ENCODE measurements around the gene MOCOS.
"Not testable (repeated sequence)": the region's sequence is repeated elsewhere in the genome, so short reads cannot be mapped to it uniquely, and the experiment has no call there.

Gene MOCOS

DNA sequence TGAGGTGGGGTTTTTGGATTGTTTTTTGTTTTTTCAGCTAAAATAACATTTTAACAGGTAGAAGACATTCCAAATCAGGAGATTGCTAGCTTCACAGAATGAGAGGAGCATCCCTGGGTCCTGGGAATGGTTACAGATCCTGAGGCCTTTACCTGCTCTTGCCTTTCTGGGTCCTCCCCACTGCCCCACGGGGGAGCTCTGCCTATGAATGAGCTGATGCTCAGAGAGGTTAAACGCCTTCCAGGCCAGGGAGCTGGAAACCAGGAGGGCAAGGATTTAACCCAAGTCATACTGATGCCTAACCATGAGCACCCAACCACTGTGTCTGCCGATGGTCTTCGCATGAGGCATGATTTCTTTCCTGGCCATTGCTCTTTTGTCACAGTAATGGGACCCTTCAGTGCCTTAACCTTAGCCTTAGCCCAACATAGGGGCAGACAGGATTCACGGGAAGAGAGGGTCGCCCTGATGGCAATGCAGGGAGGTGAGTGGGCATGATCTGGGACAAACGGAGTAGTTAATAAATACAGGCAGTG, 16.1 kb downstream of the MOCOS start:
- TF ChIP-seq, protein P1, sequence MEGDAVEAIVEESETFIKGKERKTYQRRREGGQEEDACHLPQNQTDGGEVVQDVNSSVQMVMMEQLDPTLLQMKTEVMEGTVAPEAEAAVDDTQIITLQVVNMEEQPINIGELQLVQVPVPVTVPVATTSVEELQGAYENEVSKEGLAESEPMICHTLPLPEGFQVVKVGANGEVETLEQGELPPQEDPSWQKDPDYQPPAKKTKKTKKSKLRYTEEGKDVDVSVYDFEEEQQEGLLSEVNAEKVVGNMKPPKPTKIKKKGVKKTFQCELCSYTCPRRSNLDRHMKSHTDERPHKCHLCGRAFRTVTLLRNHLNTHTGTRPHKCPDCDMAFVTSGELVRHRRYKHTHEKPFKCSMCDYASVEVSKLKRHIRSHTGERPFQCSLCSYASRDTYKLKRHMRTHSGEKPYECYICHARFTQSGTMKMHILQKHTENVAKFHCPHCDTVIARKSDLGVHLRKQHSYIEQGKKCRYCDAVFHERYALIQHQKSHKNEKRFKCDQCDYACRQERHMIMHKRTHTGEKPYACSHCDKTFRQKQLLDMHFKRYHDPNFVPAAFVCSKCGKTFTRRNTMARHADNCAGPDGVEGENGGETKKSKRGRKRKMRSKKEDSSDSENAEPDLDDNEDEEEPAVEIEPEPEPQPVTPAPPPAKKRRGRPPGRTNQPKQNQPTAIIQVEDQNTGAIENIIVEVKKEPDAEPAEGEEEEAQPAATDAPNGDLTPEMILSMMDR (IDR thresholded peaks at IDR 0.05; ENCODE audit: extremely low read depth, missing control alignments) = no peak
- DNase-seq (ENCODE audit: low spot score) = no peak

- no peak for DNase-seq (ENCODE audit: low spot score)
- TF ChIP-seq, protein P1 (IDR thresholded peaks at IDR 0.05; ENCODE audit: extremely low read depth, missing control alignments) = no peak
These were observed 17.9 kb downstream of the MOCOS start for GRCh38 chr18:36205166-36205565.

DNA sequence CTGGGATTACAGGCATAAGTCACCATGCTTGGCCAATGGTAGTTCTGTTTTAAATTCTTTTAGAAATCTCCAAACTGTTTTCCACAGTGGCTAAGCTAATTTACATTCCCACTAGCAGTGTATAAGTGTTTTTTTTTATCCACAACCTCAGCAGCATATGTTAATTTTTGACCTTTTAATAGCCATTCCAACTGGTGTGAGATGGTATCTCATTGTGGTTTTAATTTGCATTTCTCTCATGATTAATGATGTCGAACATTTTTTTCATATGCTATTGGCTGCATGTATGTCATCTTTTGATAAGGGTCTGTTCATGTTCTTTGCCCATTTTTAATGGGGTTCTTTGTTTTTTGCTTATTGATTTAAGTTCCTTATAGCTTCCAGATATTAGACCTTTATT, 20.0 kb downstream of the MOCOS start:
- TF ChIP-seq, protein P1 (IDR thresholded peaks at IDR 0.05; ENCODE audit: extremely low read depth, missing control alignments) = no peak
- DNase-seq (ENCODE audit: low spot score) = no peak

GRCh38 chr18:36207969-36208368, 20.7 kb downstream of the MOCOS start:
- DNase-seq (ENCODE audit: low spot score) = not testable (repeated sequence)

- TF ChIP-seq, protein P1 (IDR thresholded peaks at IDR 0.05; ENCODE audit: extremely low read depth, missing control alignments) = no peak
- no peak for DNase-seq (ENCODE audit: low spot score)
These were observed 24.3 kb downstream of the MOCOS start for GRCh38 chr18:36211612-36212065.

DNA sequence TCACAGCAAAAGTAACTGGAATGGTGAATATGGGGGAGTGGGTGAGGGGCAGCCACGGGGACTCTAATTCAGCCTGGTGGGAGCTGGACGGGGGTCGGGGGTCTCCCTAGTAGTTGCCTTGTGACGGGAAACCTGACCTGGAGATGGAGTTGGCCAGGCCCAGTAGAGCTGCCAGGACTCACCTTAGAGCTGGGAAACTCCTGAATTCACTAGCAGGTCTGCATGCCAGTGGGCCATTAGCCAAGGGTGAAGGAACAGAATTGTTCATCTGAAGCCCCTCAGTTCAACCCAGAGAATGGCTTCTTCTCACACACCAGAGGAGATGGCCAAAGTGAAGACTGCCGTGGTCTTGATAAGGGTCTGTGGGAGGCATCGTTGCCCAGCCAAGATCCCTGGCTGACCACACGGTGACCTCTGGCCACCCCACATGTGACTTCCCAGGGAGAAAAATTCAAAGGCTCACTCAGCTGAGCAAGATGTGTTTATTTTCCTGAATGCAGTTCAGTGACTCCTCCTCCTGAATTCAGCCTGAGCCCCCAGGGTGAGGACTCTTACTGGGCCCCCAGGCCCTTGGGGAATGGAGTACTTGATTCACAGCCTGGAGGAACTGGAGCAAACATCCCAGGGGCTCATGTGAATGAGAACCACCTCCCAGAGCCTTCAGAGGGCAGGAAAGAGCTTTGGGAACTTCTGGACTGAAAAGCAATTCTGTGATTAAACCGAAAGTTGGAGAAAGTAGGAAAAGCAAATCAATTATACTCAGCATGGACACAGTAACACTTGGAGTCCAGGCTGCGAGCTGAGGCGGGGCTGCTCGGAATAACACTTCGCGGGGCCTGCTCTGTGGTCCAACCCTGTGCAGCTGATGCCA, 25.2 kb downstream of the MOCOS start:
- DNase-seq (ENCODE audit: low spot score) = no peak
- TF ChIP-seq, protein P1 (IDR thresholded peaks at IDR 0.05; ENCODE audit: extremely low read depth, missing control alignments) = no peak

DNA sequence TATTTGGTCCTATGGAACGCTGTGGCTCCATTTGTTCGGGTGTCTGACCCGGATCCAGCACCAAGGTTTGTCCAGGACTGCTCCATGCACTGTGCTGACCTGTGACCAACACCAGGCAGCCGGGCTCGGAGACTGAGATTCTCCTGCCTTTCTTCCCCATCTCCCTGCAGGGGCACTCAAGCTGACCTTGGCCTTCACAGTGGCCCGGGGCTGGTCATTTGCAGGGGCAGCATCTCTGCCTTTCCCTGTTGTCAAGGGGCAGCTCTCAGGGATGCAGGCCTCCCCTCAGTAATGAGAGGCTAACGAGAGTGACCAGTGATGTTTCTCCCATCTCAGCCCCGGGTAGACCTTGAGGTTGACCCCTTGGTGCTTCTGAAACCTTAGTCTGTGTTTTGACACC, 27.5 kb downstream of the MOCOS start:
- TF ChIP-seq, protein P1 (IDR thresholded peaks at IDR 0.05; ENCODE audit: extremely low read depth, missing control alignments) = no peak
- DNase-seq (ENCODE audit: low spot score) = no peak
